SU-DHL-6 (cell line): ENCODE results near the gene ASAP2.

Experiments
- H2AFZ ChIP-seq: fragments of 200-600 bp; sonication (generic); 2 replicates; pipeline ENCODE4 v1.6.1; 2014; ENCODE audit warnings: low read depth, mild to moderate bottlenecking, moderate library complexity, mixed read lengths, antibody characterized with exemption, low read length; ENCODE audit not compliant: severe bottlenecking
- H3F3A ChIP-seq: fragments of 200-600 bp; shearing (Covaris generic); 2 replicates; pipeline ENCODE4 v1.6.0; 2016; ENCODE audit warnings: antibody characterized with exemption, mild to moderate bottlenecking; ENCODE audit not compliant: insufficient read depth
- H3K27ac ChIP-seq: fragments of 200-600 bp; sonication (generic); 2 replicates; pipeline ENCODE4 v1.5.1; 2016; ENCODE audit warnings: low read depth, mild to moderate bottlenecking, low read length, moderate library complexity, mixed read lengths
- H3K27me3 ChIP-seq: fragments of 200-600 bp; sonication (generic), shearing (Covaris generic); 2 replicates; pipeline ENCODE4 v1.6.0; 2014; ENCODE audit warnings: mild to moderate bottlenecking, low read length
- H3K36me3 ChIP-seq: fragments of 200-600 bp; sonication (generic); 2 replicates; pipeline ENCODE4 v1.6.1; 2014; ENCODE audit warnings: mild to moderate bottlenecking, low read length, mixed read lengths
- H3K4me2 ChIP-seq: fragments of 300-600, 200-600 bp; shearing (Covaris generic), sonication (generic); 2 replicates; pipeline ENCODE4 v1.6.0; 2014; ENCODE audit warnings: low read length, low read depth, mild to moderate bottlenecking; ENCODE audit not compliant: poor library complexity, severe bottlenecking
- H3K4me3 ChIP-seq: fragments of 200-600 bp; sonication (generic); 2 replicates; pipeline ENCODE4 v1.5.1; 2014; ENCODE audit warnings: antibody characterized with exemption, low read length, mild to moderate bottlenecking, mixed read lengths; ENCODE audit not compliant: insufficient read depth, poor library complexity, severe bottlenecking
- H3K79me2 ChIP-seq: fragments of 200-600 bp; sonication (generic); 2 replicates; pipeline ENCODE4 v1.6.1; 2014; ENCODE audit warnings: mild to moderate bottlenecking, low read length, moderate library complexity; ENCODE audit not compliant: insufficient read depth
- H3K9ac ChIP-seq: fragments of 200-600 bp; sonication (generic); 2 replicates; pipeline ENCODE4 v1.7.0; 2014; ENCODE audit warnings: mild to moderate bottlenecking, low read length
- H3K9me2 ChIP-seq: fragments of 200-600 bp; sonication (generic); replicated peaks from 2 replicates; pipeline ENCODE4 v1.6.1; 2014; ENCODE audit warnings: low read length; ENCODE audit not compliant: insufficient read depth
- H3K9me3 ChIP-seq: fragments of 200-600 bp; sonication (generic); 2 replicates; pipeline ENCODE4 v1.6.1; 2014; ENCODE audit warnings: low read length, mixed read lengths; ENCODE audit not compliant: insufficient read depth
- H4K20me1 ChIP-seq: fragments of 200-600 bp; sonication (generic); 2 replicates; pipeline ENCODE4 v1.6.1; 2014; ENCODE audit warnings: low read depth, mild to moderate bottlenecking, antibody characterized with exemption, low read length, moderate library complexity, mixed read lengths
- CTCF ChIP-seq: fragments of 200-600 bp; sonication (generic); IDR thresholded peaks from one replicate; pipeline ENCODE4 v1.5.1; 2017; ENCODE audit warnings: antibody characterized with exemption, mild to moderate bottlenecking, low read length, moderate library complexity; ENCODE audit not compliant: insufficient read depth, poor library complexity, severe bottlenecking
- EZH2phosphoT487 ChIP-seq: fragments of 200-600 bp; sonication (generic), shearing (Covaris generic); conservative IDR thresholded peaks from 2 replicates; pipeline ENCODE4 v1.6.1; 2018; ENCODE audit warnings: mild to moderate bottlenecking, antibody characterized with exemption, low read length, moderate library complexity, mixed read lengths

Gene ASAP2

GRCh38 chr2:9310798-9311197 is 104.2 kb downstream of the ASAP2 start:
- Histone ChIP-seq H3K4me2 (no peak overlapping the region), H3K9me2 (no peaks in the 10 kb centered on the region), H3K4me3 (no peak overlapping the region), H3K36me3 (no peaks in the 10 kb centered on the region), H3K27ac (no peak overlapping the region), H3F3A (no peaks in the 10 kb centered on the region), H4K20me1 (no peaks in the 10 kb centered on the region), H3K9ac (no peak overlapping the region), H3K27me3 (no peaks in the 10 kb centered on the region), H3K9me3 (no peaks in the 10 kb centered on the region), H3K79me2 (no peaks in the 10 kb centered on the region), H2AFZ (no peak overlapping the region)
- TF ChIP-seq CTCF (no peak), EZH2phosphoT487 (no peak)

GRCh38 chr2:9311488-9311887 is 104.9 kb downstream of the ASAP2 start:
- no peaks in the 10 kb centered on the region for H3F3A ChIP-seq
- no peaks in the 10 kb centered on the region for H3K79me2 ChIP-seq
- H2AFZ ChIP-seq, result no peak overlapping the region

GRCh38 chr2:9312591-9312990 is 106.0 kb downstream of the ASAP2 start:
- Histone ChIP-seq H4K20me1 (no peaks in the 10 kb centered on the region), H3F3A (no peaks in the 10 kb centered on the region), H3K9me2 (no peaks in the 10 kb centered on the region), H3K27me3 (no peaks in the 10 kb centered on the region), H3K4me2 (no peak overlapping the region), H3K36me3 (no peaks in the 10 kb centered on the region), H3K4me3 (no peak overlapping the region), H3K9ac (no peak overlapping the region), H3K9me3 (no peaks in the 10 kb centered on the region), H3K27ac (no peak overlapping the region), H3K79me2 (no peaks in the 10 kb centered on the region), H2AFZ (no peak overlapping the region)
- TF ChIP-seq CTCF (no peak), EZH2phosphoT487 (no peak)

More at GRCh38 chr2:9311488-9311887, 104.9 kb downstream of the ASAP2 start:
- Histone ChIP-seq H3K36me3 (no peaks in the 10 kb centered on the region), H3K27me3 (no peaks in the 10 kb centered on the region), H3K4me2 (no peak overlapping the region), H3K9me2 (no peaks in the 10 kb centered on the region), H4K20me1 (no peaks in the 10 kb centered on the region), H3K27ac (no peak overlapping the region), H3K9me3 (no peaks in the 10 kb centered on the region), H3K4me3 (no peak overlapping the region), H3K9ac (no peak overlapping the region)
- TF ChIP-seq EZH2phosphoT487, result no peak
- no peak for TF ChIP-seq CTCF

GRCh38 chr2:9313443-9313842 is 106.8 kb downstream of the ASAP2 start:
- Histone ChIP-seq H3K9me2 (no peaks in the 10 kb centered on the region), H3K79me2 (no peaks in the 10 kb centered on the region), H3K4me3 (no peak overlapping the region), H3K27ac (no peak overlapping the region), H2AFZ (no peak overlapping the region), H4K20me1 (no peaks in the 10 kb centered on the region), H3F3A (no peaks in the 10 kb centered on the region), H3K9ac (no peak overlapping the region), H3K4me2 (no peak overlapping the region), H3K27me3 (no peaks in the 10 kb centered on the region), H3K9me3 (no peaks in the 10 kb centered on the region), H3K36me3 (no peaks in the 10 kb centered on the region)
- TF ChIP-seq CTCF (no peak), EZH2phosphoT487 (no peak)
